CD4-positive, alpha-beta T cell treated with Interleukin-17A for 4 hours (primary cell): ENCODE results near the gene LUC7L.
"Not testable (repeated sequence)": the region's sequence is repeated elsewhere in the genome, so short reads cannot be mapped to it uniquely, and the experiment has no call there.

Experiments
- DNase-seq: peaks from one replicate; pipeline ENCODE4 v3.0.0-alpha.2; 2020; ENCODE audit warnings: mixed read lengths

The LUC7L gene

DNA sequence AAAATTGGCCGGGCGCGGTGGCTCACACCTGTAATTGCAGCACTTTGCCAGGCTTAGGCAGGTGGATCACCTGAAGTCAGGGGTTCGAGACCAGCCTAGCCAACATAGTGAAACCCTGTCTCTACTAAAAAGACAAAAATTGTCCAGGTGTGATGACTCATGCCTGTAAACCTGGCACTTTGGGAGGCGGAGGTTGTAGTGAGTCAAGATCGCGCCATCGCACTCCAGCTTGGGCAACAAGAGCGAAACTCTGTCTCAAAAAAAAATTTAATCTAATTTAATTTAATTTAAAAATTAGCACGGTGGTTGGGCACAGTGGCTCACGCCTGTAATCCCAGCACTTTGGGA, 50.6 kb downstream of the LUC7L start:
- no peak for DNase-seq

DNA sequence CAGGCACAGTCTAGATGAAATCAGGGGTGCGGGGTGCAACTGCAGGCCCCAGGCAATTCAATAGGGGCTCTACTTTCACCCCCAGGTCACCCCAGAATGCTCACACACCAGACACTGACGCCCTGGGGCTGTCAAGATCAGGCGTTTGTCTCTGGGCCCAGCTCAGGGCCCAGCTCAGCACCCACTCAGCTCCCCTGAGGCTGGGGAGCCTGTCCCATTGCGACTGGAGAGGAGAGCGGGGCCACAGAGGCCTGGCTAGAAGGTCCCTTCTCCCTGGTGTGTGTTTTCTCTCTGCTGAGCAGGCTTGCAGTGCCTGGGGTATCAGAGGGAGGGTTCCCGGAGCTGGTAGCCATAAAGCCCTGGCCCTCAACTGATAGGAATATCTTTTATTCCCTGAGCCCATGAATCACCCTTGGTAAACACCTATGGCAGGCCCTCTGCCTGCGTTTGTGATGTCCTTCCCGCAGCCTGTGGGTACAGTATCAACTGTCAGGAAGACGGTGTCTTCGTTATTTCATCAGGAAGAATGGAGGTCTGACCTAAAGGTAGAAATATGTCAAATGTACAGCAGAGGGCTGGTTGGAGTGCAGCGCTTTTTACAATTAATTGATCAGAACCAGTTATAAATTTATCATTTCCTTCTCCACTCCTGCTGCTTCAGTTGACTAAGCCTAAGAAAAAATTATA, 51.1 kb downstream of the LUC7L start:
- no peak for DNase-seq

DNA sequence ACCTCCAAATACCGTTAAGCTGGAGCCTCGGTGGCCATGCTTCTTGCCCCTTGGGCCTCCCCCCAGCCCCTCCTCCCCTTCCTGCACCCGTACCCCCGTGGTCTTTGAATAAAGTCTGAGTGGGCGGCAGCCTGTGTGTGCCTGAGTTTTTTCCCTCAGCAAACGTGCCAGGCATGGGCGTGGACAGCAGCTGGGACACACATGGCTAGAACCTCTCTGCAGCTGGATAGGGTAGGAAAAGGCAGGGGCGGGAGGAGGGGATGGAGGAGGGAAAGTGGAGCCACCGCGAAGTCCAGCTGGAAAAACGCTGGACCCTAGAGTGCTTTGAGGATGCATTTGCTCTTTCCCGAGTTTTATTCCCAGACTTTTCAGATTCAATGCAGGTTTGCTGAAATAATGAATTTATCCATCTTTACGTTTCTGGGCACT, 51.8 kb downstream of the LUC7L start:
- DNase-seq = no peak

DNA sequence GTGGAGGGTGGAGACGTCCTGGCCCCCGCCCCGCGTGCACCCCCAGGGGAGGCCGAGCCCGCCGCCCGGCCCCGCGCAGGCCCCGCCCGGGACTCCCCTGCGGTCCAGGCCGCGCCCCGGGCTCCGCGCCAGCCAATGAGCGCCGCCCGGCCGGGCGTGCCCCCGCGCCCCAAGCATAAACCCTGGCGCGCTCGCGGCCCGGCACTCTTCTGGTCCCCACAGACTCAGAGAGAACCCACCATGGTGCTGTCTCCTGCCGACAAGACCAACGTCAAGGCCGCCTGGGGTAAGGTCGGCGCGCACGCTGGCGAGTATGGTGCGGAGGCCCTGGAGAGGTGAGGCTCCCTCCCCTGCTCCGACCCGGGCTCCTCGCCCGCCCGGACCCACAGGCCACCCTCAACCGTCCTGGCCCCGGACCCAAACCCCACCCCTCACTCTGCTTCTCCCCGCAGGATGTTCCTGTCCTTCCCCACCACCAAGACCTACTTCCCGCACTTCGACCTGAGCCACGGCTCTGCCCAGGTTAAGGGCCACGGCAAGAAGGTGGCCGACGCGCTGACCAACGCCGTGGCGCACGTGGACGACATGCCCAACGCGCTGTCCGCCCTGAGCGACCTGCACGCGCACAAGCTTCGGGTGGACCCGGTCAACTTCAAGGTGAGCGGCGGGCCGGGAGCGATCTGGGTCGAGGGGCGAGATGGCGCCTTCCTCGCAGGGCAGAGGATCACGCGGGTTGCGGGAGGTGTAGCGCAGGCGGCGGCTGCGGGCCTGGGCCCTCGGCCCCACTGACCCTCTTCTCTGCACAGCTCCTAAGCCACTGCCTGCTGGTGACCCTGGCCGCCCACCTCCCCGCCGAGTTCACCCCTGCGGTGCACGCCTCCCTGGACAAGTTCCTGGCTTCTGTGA, 52.5 kb downstream of the LUC7L start, which contains the start of gene HBA1:
TSS of gene HBA1 (plus strand) at position 204 of the 906 bp plus-strand sequence. CDS start at position 241, 37 bp downstream.
- DNase-seq = not testable (repeated sequence)

DNA sequence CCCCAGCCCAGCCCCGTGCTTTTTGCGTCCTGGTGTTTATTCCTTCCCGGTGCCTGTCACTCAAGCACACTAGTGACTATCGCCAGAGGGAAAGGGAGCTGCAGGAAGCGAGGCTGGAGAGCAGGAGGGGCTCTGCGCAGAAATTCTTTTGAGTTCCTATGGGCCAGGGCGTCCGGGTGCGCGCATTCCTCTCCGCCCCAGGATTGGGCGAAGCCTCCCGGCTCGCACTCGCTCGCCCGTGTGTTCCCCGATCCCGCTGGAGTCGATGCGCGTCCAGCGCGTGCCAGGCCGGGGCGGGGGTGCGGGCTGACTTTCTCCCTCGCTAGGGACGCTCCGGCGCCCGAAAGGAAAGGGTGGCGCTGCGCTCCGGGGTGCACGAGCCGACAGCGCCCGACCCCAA, 53.2 kb downstream of the LUC7L start:
- not testable (repeated sequence) for DNase-seq

DNA sequence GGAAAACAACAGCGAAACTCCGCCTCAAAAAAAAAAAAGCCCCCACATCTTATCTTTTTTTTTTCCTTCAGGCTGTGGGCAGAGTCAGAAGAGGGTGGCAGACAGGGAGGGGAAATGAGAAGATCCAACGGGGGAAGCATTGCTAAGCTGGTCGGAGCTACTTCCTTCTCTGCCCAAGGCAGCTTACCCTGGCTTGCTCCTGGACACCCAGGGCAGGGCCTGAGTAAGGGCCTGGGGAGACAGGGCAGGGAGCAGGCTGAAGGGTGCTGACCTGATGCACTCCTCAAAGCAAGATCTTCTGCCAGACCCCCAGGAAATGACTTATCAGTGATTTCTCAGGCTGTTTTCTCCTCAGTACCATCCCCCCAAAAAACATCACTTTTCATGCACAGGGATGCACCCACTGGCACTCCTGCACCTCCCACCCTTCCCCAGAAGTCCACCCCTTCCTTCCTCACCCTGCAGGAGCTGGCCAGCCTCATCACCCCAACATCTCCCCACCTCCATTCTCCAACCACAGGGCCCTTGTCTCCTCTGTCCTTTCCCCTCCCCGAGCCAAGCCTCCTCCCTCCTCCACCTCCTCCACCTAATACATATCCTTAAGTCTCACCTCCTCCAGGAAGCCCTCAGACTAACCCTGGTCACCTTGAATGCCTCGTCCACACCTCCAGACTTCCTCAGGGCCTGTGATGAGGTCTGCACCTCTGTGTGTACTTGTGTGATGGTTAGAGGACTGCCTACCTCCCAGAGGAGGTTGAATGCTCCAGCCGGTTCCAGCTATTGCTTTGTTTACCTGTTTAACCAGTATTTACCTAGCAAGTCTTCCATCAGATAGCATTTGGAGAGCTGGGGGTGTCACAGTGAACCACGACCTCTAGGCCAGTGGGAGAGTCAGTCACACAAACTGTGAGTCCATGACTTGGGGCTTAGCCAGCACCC, 54.0 kb downstream of the LUC7L start:
- DNase-seq = no peak

DNA sequence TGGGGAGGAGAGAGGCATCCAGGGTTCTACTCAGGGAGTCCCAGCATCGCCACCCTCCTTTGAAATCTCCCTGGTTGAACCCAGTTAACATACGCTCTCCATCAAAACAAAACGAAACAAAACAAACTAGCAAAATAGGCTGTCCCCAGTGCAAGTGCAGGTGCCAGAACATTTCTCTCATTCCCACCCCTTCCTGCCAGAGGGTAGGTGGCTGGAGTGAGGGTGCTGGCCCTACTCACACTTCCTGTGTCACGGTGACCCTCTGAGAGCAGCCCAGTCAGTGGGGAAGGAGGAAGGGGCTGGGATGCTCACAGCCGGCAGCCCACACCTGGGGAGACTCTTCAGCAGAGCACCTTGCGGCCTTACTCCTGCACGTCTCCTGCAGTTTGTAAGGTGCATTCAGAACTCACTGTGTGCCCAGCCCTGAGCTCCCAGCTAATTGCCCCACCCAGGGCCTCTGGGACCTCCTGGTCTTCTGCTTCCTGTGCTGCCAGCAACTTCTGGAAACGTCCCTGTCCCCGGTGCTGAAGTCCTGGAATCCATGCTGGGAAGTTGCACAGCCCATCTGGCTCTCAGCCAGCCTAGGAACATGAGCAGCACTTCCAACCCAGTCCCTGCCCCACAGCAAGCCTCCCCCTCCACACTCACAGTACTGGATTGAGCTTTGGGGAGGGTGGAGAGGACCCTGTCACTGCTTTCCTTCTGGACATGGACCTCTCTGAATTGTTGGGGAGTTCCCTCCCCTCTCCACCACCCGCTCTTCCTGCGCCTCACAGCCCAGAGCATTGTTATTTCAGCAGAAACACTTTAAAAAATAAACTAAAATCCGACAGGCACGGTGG, 55.1 kb downstream of the LUC7L start:
- not testable (repeated sequence) for DNase-seq

DNA sequence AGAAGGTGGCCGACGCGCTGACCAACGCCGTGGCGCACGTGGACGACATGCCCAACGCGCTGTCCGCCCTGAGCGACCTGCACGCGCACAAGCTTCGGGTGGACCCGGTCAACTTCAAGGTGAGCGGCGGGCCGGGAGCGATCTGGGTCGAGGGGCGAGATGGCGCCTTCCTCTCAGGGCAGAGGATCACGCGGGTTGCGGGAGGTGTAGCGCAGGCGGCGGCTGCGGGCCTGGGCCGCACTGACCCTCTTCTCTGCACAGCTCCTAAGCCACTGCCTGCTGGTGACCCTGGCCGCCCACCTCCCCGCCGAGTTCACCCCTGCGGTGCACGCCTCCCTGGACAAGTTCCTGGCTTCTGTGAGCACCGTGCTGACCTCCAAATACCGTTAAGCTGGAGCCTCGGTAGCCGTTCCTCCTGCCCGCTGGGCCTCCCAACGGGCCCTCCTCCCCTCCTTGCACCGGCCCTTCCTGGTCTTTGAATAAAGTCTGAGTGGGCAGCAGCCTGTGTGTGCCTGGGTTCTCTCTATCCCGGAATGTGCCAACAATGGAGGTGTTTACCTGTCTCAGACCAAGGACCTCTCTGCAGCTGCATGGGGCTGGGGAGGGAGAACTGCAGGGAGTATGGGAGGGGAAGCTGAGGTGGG, 55.9 kb downstream of the LUC7L start:
- DNase-seq = not testable (repeated sequence)

DNA sequence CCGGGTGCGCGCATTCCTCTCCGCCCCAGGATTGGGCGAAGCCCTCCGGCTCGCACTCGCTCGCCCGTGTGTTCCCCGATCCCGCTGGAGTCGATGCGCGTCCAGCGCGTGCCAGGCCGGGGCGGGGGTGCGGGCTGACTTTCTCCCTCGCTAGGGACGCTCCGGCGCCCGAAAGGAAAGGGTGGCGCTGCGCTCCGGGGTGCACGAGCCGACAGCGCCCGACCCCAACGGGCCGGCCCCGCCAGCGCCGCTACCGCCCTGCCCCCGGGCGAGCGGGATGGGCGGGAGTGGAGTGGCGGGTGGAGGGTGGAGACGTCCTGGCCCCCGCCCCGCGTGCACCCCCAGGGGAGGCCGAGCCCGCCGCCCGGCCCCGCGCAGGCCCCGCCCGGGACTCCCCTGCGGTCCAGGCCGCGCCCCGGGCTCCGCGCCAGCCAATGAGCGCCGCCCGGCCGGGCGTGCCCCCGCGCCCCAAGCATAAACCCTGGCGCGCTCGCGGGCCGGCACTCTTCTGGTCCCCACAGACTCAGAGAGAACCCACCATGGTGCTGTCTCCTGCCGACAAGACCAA, 56.8 kb downstream of the LUC7L start, which contains the start of gene HBA2:
TSS of gene HBA2 (plus strand) at position 503 of the 568 bp plus-strand sequence. CDS start at position 540, 37 bp downstream.
- DNase-seq = not testable (repeated sequence)

DNA sequence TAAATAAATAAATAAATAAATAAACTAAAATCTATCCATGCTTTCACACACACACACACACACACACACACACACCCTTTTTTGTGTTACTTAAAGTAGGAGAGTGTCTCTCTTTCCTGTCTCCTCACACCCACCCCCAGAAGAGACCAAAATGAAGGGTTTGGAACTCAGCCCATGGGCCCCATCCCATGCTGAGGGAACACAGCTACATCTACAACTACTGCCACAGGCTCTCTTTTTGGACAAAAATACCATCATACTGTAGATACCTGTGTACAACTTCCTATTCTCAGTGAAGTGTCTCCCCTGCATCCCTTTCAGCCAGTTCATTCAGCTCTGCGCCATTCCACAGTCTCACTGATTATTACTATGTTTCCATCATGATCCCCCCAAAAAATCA, 58.5 kb downstream of the LUC7L start:
- DNase-seq = no peak

DNA sequence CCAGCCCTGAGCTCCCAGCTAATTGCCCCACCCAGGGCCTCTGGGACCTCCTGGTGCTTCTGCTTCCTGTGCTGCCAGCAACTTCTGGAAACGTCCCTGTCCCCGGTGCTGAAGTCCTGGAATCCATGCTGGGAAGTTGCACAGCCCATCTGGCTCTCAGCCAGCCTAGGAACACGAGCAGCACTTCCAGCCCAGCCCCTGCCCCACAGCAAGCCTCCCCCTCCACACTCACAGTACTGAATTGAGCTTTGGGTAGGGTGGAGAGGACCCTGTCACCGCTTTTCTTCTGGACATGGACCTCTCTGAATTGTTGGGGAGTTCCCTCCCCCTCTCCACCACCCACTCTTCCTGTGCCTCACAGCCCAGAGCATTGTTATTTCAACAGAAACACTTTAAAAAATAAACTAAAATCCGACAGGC, 59.2 kb downstream of the LUC7L start:
- not testable (repeated sequence) for DNase-seq

DNA sequence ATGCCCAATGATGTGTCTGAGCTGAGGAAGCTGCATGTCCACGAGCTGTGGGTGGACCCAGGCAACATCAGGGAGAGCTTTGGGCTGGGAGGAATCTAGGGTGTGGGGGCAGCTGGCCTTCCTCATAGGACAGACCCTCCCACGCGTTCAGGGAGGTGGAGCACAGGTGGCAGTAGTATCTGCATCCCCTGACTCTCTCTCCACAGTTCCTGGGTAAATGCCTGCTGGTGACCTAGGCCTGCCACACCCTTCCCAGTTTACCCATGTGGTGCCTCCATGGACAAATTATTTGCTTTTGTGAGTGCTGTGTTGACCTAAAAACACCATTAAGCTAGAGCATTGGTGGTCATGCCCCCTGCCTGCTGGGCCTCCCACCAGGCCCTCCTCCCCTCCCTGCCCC, 60.2 kb downstream of the LUC7L start:
- no peak for DNase-seq

DNA sequence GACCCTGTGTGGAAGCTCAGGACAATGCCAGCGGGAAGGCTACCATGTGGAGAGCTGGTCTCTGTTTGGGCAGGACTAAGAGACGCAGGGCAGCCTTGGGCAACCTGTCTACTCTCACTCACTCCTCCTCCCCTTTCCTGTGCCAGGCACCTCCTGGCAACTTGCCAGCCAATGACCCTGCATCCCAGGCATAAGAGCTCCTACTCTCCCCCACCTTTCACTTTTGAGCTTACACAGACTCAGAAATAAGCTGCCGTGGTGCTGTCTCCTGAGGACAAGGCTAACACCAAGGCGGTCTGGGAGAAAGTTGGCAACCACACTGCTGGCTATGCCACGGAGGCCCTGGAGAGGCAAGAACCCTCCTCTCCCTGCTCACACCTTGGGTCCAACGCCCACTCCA, 60.8 kb downstream of the LUC7L start:
- no peak for DNase-seq

DNA sequence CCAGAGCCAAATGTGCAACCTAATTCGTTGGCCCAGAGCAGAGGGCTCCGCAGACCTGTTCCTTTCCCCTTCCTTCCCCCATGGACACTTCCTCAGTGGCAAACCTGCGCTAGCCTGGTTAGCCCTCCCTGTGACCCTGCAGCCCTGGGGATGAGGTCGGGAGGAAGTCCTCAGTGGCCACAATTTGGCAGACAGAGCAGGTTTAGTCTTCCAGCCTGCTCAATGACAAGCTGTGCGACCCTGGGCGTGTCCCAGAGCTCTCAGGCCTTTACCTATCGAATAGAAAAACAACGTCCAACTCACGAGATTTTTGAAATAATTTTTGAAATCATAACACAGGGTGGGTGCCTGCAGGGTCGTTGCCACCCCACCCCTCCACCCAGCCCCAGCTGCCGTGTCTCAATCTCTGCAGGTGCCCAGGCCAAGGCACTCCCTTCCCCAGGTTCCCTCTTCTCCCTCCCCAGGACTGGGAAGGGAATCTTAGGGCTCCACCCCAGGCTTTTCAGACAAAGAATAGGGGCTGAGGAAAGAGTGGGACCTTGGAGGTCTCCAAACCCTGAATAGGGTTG, 62.0 kb downstream of the LUC7L start:
- DNase-seq = no peak

DNA sequence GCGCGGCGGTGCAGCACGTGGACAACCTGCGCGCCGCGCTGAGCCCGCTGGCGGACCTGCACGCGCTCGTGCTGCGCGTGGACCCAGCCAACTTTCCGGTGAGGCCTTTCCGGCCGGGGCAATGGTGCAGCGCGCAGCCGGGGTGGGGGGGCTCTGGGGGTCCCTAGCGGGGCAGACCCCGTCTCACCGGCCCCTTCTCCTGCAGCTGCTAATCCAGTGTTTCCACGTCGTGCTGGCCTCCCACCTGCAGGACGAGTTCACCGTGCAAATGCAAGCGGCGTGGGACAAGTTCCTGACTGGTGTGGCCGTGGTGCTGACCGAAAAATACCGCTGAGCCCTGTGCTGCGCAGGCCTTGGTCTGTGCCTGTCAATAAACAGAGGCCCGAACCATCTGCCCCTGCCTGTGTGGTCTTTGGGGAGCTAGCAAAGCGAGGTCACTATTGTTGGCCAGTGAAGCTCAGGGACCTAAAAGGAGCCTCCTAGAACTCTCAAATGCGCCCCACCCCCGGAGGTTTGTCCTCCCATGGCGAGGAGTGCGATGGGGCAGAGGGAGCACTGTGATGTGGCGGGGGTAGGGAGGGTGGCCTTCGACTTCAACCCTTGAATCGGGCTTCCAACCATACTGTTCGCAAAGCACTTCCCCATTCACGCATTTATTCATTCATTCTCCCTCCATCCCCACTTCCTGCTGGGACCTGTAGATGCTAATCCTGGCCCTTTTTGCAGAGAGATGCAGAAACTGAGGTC, 62.7 kb downstream of the LUC7L start:
- no peak for DNase-seq

DNA sequence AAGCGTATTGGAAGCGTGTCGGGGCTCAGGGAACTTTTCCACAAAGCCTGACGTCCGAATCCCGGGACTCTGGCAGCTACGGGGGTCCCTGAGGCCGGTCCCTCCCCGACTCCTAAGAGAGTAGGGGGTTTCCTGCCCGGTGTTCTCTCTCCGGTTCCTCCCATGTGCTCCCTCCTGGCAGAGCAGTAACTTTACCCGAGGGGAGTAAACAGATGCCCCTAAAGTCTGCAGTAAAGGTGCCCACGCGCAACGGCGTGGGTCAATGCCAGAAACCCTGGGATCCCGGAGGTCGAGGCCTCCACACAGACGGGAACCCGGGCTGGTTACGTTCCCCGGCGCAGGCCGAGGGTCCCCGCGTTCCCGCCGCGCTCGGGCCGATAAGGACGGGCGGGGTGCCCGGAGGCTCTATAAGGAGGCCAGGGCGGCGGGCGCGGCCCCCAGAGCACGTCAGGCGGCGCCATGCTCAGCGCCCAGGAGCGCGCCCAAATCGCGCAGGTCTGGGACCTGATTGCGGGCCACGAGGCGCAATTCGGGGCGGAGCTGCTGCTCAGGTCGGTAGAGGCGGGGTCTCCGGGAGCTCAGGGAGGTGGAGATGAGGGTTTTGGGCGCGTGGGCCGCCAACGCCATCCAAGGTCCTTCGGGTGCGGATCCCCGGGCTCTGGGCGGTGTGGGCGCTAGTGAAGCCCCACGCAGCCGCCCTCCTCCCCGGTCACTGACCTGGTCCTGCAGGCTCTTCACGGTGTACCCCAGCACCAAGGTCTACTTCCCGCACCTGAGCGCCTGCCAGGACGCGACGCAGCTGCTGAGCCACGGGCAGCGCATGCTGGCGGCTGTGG, 63.5 kb downstream of the LUC7L start, which contains the start of gene HBM:
TSS of gene HBM (plus strand) at position 440 of the 836 bp plus-strand sequence. CDS start at position 460, 20 bp downstream.
- no peak for DNase-seq

DNA sequence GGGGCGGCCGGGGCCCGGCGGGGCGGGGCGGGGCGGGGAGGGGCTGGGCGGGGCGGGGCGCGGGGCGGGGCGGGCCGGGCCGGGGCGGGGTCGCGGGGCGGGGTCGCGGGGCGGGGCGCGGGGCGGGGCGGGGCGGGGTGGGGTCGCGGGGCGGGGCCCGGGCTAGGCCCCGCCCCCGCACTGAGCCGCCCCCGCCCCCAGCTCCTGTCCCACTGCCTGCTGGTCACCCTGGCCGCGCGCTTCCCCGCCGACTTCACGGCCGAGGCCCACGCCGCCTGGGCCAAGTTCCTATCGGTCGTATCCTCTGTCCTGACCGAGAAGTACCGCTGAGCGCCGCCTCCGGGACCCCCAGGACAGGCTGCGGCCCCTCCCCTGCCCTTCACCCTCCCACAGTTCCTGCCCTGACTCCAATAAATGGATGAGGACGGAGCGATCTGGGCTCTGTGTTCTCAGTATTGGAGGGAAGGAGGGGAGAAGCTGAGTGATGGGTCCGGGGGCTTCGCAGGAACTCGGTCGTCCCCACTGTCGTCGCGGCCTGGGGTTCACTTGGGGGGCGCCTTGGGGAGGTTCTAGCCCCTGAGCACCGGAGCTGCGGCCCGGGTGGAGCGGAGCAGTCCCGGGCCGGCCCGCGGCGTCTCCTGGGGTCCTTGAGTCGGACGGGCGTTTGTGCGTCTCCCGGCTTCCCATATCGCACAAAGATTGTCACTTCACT, 64.3 kb downstream of the LUC7L start:
- DNase-seq = no peak
